ENCODE results near the gene SLC23A3. TPM values are rescaled to one million over a fixed set of nuclear protein-coding genes. Genes with fewer than 3 reads are reported as not detected.

Gene SLC23A3
- total and polyA plus RNA-seq, 7 donors: 0.09 to 0.86 (median 0.14) TPM; not detected in 1

DNA sequence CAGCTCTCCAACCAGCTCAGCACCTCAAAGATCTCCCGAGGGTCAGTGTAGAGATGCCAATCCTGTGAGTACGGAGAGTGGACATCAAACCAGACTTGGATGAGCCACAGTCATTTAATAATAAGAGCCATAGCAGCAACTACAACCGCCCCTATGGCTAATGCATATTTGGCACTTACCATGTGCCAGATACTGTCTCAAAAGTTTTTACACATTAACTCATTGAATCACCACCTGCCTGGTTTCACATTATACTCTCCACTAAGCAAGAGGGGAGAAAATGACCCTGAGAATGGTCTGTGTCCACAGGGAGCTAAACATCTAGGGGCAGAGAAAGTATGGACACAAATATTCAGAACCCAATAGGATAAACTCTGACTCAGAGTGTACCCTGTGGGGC is 4.3 kb upstream of the SLC23A3 start:
- Histone ChIP-seq H3K27me3 (ENCODE audit: insufficient read depth in 3 of 3, low read length in 2 of 3) (no peaks in the 10 kb centered on the region), H3K36me3 (ENCODE audit: insufficient read depth in 1 of 2, low read depth in 1 of 2) (peaks cover 0 to 40% of the 10 kb centered on the region in 2 donors), H3K27ac (peak overlapping the region; percentile 9), H3K9me3 (no peaks in the 10 kb centered on the region), H3K4me1 (peaks cover 46% of the 10 kb centered on the region), H3K4me3 (no peak overlapping the region)
- TF ChIP-seq, protein P1, sequence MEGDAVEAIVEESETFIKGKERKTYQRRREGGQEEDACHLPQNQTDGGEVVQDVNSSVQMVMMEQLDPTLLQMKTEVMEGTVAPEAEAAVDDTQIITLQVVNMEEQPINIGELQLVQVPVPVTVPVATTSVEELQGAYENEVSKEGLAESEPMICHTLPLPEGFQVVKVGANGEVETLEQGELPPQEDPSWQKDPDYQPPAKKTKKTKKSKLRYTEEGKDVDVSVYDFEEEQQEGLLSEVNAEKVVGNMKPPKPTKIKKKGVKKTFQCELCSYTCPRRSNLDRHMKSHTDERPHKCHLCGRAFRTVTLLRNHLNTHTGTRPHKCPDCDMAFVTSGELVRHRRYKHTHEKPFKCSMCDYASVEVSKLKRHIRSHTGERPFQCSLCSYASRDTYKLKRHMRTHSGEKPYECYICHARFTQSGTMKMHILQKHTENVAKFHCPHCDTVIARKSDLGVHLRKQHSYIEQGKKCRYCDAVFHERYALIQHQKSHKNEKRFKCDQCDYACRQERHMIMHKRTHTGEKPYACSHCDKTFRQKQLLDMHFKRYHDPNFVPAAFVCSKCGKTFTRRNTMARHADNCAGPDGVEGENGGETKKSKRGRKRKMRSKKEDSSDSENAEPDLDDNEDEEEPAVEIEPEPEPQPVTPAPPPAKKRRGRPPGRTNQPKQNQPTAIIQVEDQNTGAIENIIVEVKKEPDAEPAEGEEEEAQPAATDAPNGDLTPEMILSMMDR (IDR thresholded peaks at IDR 0.05): no peak
- WGBS, 3 donors: 75 to 80% (median 80%) methylated on average over 3 of the region's 3 CpGs
- DNase-seq (no peak), ATAC-seq (no peak)
- intact Hi-C loops (cut with DNase I): loop anchor here (10.0 kb wide), 3 partner anchors 191 to 779 kb away; partner anchors contain the start of genes CHPF (in 1 of the 2), CTDSP1 (in 1 of the 2) and TMEM198 (in 1 of the 2)

DNA sequence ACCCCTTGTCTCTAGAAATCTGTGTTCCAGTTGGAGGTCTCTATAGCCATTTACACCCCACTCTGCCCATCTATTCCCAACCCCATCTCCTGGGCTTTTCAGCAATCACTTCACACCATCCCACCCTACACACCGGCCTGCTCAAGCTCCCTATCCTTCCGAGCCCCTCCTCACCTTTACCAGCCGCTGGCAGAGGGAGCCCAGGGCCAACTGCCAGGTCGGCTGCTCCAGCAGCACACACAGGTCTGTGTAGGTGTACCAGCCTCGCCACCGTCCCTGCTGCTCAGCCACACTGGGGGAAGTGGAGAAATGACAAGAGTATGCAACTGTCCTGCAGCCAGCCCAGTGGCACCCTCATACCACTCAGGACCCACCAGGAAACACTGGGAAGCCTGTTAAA is 3.3 kb upstream of the SLC23A3 start:
- TF ChIP-seq, protein P1 (IDR thresholded peaks at IDR 0.05): no peak
- ATAC-seq: no peak
- Histone ChIP-seq H3K4me1 (peaks cover 41% of the 10 kb centered on the region), H3K27me3 (ENCODE audit: insufficient read depth in 3 of 3, low read length in 2 of 3) (no peaks in the 10 kb centered on the region), H3K27ac (no peak overlapping the region), H3K4me3 (no peak overlapping the region), H3K9me3 (no peaks in the 10 kb centered on the region), H3K36me3 (ENCODE audit: insufficient read depth in 1 of 2, low read depth in 1 of 2) (peaks cover 0 to 40% of the 10 kb centered on the region in 2 donors)
- DNase-seq: no peak
- intact Hi-C loops (cut with DNase I): loop anchor here (10.0 kb wide), 3 partner anchors 192 to 778 kb away; partner anchors contain the start of genes CHPF (in 1 of the 2), CTDSP1 (in 1 of the 2) and TMEM198 (in 1 of the 2)
- WGBS, 3 donors: 87 to 92% (median 87%) methylated on average over 6 of the region's 6 CpGs

DNA sequence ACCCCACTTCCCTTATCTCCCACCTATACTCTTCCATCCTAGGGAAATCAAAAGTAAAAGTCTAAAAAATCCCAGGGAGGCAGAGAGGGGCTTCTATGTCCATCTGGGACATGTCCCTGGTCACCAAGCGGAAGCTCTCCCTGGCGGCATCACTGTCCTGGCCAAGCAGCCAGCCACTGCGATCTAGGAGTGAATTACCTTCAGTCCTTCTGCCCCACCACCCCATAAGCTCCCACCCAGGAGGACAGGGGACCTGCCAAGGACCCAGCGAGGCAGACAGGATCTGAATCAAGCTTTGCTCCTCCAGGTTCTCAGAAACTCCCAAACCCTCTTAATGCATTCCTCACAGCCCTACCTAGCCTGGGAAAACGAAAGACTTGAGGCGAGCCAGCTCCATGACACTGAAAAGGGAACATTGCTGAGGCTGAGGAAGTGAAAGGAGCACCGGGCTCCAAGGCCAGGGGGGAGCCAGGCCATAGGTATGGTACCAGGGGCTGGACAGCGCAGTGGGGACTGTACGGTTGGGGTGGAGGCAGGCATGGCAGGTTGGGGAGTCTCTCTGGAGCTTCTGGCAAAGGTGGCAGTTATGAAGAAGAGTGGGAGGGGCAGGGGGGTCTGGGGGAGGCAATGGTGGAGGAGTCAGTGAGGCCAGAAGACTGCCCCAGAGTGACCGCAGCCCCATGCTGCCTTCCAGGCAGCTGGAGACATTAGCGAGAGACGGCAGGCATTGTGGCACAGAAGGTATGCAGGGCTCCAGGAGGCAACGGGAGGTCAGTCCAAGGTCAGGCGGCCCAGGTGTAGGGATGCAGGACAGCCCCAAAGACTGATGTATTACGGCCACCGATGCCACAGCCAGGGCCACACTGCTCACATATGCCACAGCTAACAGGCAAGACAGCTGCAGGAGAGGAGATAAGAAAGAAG is 2.7 kb upstream of the SLC23A3 start:
- WGBS, 3 donors: 82 to 87% (median 83%) methylated on average over 16 of the region's 16 CpGs

DNA sequence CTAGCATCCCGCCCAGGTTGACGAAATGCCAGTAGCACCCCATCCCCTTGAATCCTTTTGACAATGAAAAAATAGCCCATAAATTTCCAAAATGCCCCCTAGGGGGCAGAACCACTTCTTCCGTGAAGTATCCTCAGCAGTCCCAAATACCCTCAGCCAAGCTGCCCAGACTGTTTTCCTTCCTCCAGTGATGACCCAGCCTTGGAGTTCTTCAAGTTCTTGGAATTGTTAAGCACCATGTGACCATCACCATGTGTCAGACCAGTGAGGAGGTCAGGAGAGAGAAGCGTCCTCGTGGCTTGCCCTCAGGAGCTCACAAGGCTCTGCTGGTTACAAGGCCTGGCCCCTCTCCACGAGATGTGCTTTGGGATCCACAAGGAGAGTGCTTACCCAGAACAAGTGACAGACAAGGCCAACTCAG is 1.4 kb upstream of the SLC23A3 start:
- no peaks in the 10 kb centered on the region for H3K9me3 ChIP-seq
- H3K27ac ChIP-seq: peak overlapping the region; percentile 75
- H3K27me3 ChIP-seq (ENCODE audit: insufficient read depth in 3 of 3, low read length in 2 of 3): no peaks in the 10 kb centered on the region
- peak; percentile 66 to 84 for DNase-seq
- H3K36me3 ChIP-seq (ENCODE audit: insufficient read depth in 1 of 2, low read depth in 1 of 2): peaks cover 0 to 40% of the 10 kb centered on the region in 2 donors
- no peak overlapping the region for H3K4me3 ChIP-seq
- WGBS, 3 donors: 15 to 32% (median 17%) methylated on average over 6 of the region's 6 CpGs
- peaks cover 41% of the 10 kb centered on the region for H3K4me1 ChIP-seq
- intact Hi-C loops (cut with DNase I): loop anchor here (10.0 kb wide), 3 partner anchors 194 to 776 kb away; partner anchors contain the start of genes CHPF (in 1 of the 2), CTDSP1 (in 1 of the 2) and TMEM198 (in 1 of the 2)
- TF ChIP-seq, protein P1 (IDR thresholded peaks at IDR 0.05): peak; percentile 73
- ATAC-seq: peak; percentile 75 to 87 (median 82)

More for the DNA sequence above, 2.7 kb upstream of the SLC23A3 start:
- Histone ChIP-seq H3K36me3 (ENCODE audit: insufficient read depth in 1 of 2, low read depth in 1 of 2) (peaks cover 0 to 40% of the 10 kb centered on the region in 2 donors), H3K4me1 (peaks cover 41% of the 10 kb centered on the region), H3K27ac (peak overlapping the region; percentile 75), H3K4me3 (no peak overlapping the region), H3K9me3 (no peaks in the 10 kb centered on the region), H3K27me3 (ENCODE audit: insufficient read depth in 3 of 3, low read length in 2 of 3) (no peaks in the 10 kb centered on the region)
- TF ChIP-seq, protein P1 (IDR thresholded peaks at IDR 0.05): no peak
- intact Hi-C loops (cut with DNase I): loop anchor here (10.0 kb wide), 3 partner anchors 192 to 778 kb away; partner anchors contain the start of genes CHPF (in 1 of the 2), CTDSP1 (in 1 of the 2) and TMEM198 (in 1 of the 2)
- ATAC-seq (no peak), DNase-seq (no peak)
